Body of pancreas (tissue), 4 donors: ENCODE measurements around the gene SNRPA1.

ENCODE experiments used
- CTCF ChIP-seq, 7 experiments: fragments of 450-650 bp in 4 of 7; fragments of 200-600 bp in 3 of 7; sonication (generic) in 3 of 7; IDR thresholded peaks; one replicate each; pipeline ENCODE4 v1.5.1; 2016 to 2019; ENCODE audit warnings: antibody characterized with exemption in 7 of 7
- POLR2A ChIP-seq, 3 donors: fragments of 450-650 bp; IDR thresholded peaks; one replicate each; pipeline ENCODE4 v1.6.1; 2016; ENCODE audit warnings: antibody characterized with exemption in 3 of 3, mild to moderate bottlenecking in 2 of 3

GRCh38 chr15:101305820-101306255 lies 10.8 kb upstream of the SNRPA1 start:
- TF ChIP-seq POLR2A (IDR thresholded peaks at IDR 0.05), result no peak
- no peak for TF ChIP-seq CTCF (IDR thresholded peaks at IDR 0.05)
